ENCODE measurements around the gene CHST5.
"Not testable (repeated sequence)": the region's sequence is repeated elsewhere in the genome, so short reads cannot be mapped to it uniquely, and the experiment has no call there.

CHST5 gene

GRCh38 chr16:75502916-75503605 is 32.8 kb downstream of the CHST5 start:
- DNase-seq: no peak

- DNase-seq: not testable (repeated sequence)
These were observed 34.1 kb downstream of the CHST5 start for GRCh38 chr16:75501820-75502219.

GRCh38 chr16:75501359-75501758 is 34.5 kb downstream of the CHST5 start:
- no peak for DNase-seq

GRCh38 chr16:75498605-75499322 is 37.1 kb downstream of the CHST5 start:
- peak in 1 of 2 experiments; percentile 46 for DNase-seq

- no peak for DNase-seq
These were observed 38.4 kb downstream of the CHST5 start for GRCh38 chr16:75497558-75497957.

- DNase-seq: peak in 1 of 2 experiments; percentile 31
These were observed 40.7 kb downstream of the CHST5 start, which contains the start of gene CHST6 for GRCh38 chr16:75495076-75495674. CHST6 (minus strand) TSS chr16:75495441; CDS start chr16:75479828, 15,613 bp downstream.

GRCh38 chr16:75494661-75495075 is 41.2 kb downstream of the CHST5 start:
- no peak for DNase-seq

- DNase-seq: no peak
These were observed 41.7 kb downstream of the CHST5 start for GRCh38 chr16:75494184-75494583.

GRCh38 chr16:75491876-75492275 is 44.0 kb downstream of the CHST5 start:
- DNase-seq: peak; percentile 40 to 78

GRCh38 chr16:75488322-75488721 is 47.6 kb downstream of the CHST5 start:
- DNase-seq: no peak

GRCh38 chr16:75486676-75487313 is 49.1 kb downstream of the CHST5 start:
- no peak for DNase-seq

- no peak for DNase-seq
These were observed 49.8 kb downstream of the CHST5 start for GRCh38 chr16:75486014-75486675.

GRCh38 chr16:75485230-75486013 is 50.5 kb downstream of the CHST5 start:
- no peak for DNase-seq

- DNase-seq: no peak
These were observed 52.7 kb downstream of the CHST5 start for GRCh38 chr16:75483222-75483621.

GRCh38 chr16:75482434-75483205 is 53.3 kb downstream of the CHST5 start:
- DNase-seq: no peak

- DNase-seq: no peak
These were observed 54.4 kb downstream of the CHST5 start for GRCh38 chr16:75481475-75481874.

- DNase-seq: no peak
These were observed 56.4 kb downstream of the CHST5 start for GRCh38 chr16:75479421-75479990.

All from NCI-H524 (cell line).